ENCODE data around the gene TRAPPC2.

TRAPPC2 gene

GRCh38 chrX:13664020-13664419, 70.4 kb downstream of the TRAPPC2 start:
- no peak for DNase-seq

- no peak for DNase-seq
Observed at GRCh38 chrX:13662355-13662791, 72.0 kb downstream of the TRAPPC2 start.
